Loucy (cell line): ENCODE measurements around the gene CEP131.
A peak's percentile ranks its signal among the peaks of the same experiment; 100 is the strongest.

Experiments
- H2AFZ ChIP-seq: fragments of 200-600 bp; sonication (generic); 2 replicates; pipeline ENCODE4 v1.6.0; 2016; ENCODE audit warnings: antibody characterized with exemption, mild to moderate bottlenecking, low read length, moderate library complexity
- H3F3A ChIP-seq: fragments of 200-600 bp; 2 replicates; pipeline ENCODE4 v1.6.0; 2016; ENCODE audit warnings: antibody characterized with exemption, low read depth, mild to moderate bottlenecking
- H3K27me3 ChIP-seq: fragments of 200-600 bp; sonication (generic); 2 replicates; pipeline ENCODE4 v1.6.1; 2014; ENCODE audit warnings: low read length, mild to moderate bottlenecking; ENCODE audit not compliant: insufficient read depth, poor library complexity, severe bottlenecking
- H3K36me3 ChIP-seq: fragments of 200-600 bp; sonication (generic); 2 replicates; pipeline ENCODE4 v1.6.1; 2016; ENCODE audit warnings: low read length; ENCODE audit not compliant: insufficient read depth
- H3K4me1 ChIP-seq: fragments of 200-600 bp; sonication (generic); 2 replicates; pipeline ENCODE4 v1.5.1; 2014; ENCODE audit warnings: low read length, mild to moderate bottlenecking; ENCODE audit not compliant: insufficient read depth, poor library complexity, severe bottlenecking
- H3K4me2 ChIP-seq: fragments of 200-600 bp; sonication (generic); 2 replicates; pipeline ENCODE4 v1.6.0; 2014; ENCODE audit warnings: antibody characterized with exemption, low read length, low read depth, mild to moderate bottlenecking; ENCODE audit not compliant: poor library complexity, severe bottlenecking
- H3K4me3 ChIP-seq: fragments of 200-600 bp; sonication (generic); 2 replicates; pipeline ENCODE4 v1.5.1; 2014; ENCODE audit warnings: low read length, mild to moderate bottlenecking, mixed read lengths; ENCODE audit not compliant: poor library complexity, severe bottlenecking
- H3K79me2 ChIP-seq: fragments of 200-600 bp; sonication (generic); 2 replicates; pipeline ENCODE4 v1.6.1; 2014; ENCODE audit warnings: low read length; ENCODE audit not compliant: insufficient read depth
- H3K9ac ChIP-seq: fragments of 200-600 bp; sonication (generic); 2 replicates; pipeline ENCODE4 v1.6.0; 2014; ENCODE audit warnings: mild to moderate bottlenecking, low read depth, low read length, moderate library complexity; ENCODE audit not compliant: poor library complexity, severe bottlenecking
- H3K9me2 ChIP-seq: fragments of 200-600 bp; sonication (generic); replicated peaks from 2 replicates; pipeline ENCODE4 v1.6.1; 2016; ENCODE audit warnings: low read depth, low read length, mixed read lengths
- H3K9me3 ChIP-seq: fragments of 200-600 bp; sonication (generic); 2 replicates; pipeline ENCODE4 v1.6.1; 2014; ENCODE audit warnings: mild to moderate bottlenecking, antibody characterized with exemption, low read length, low read depth; ENCODE audit not compliant: insufficient read depth
- H4K20me1 ChIP-seq: fragments of 200-600 bp; sonication (generic); 2 replicates; pipeline ENCODE4 v1.6.0; 2014; ENCODE audit warnings: antibody characterized with exemption, low read length, mild to moderate bottlenecking; ENCODE audit not compliant: insufficient read depth, poor library complexity, severe bottlenecking
- CTCF ChIP-seq: fragments of 200-600 bp; sonication (generic); conservative IDR thresholded peaks from 2 replicates; pipeline ENCODE4 v1.5.1; 2014; ENCODE audit warnings: mild to moderate bottlenecking, antibody characterized with exemption, low read length
- EZH2phosphoT487 ChIP-seq: fragments of 200-600 bp; IDR thresholded peaks from 2 replicates; pipeline ENCODE4 v1.6.1; 2018; ENCODE audit warnings: antibody characterized with exemption, mild to moderate bottlenecking, moderate library complexity, borderline replicate concordance

CEP131 gene

DNA sequence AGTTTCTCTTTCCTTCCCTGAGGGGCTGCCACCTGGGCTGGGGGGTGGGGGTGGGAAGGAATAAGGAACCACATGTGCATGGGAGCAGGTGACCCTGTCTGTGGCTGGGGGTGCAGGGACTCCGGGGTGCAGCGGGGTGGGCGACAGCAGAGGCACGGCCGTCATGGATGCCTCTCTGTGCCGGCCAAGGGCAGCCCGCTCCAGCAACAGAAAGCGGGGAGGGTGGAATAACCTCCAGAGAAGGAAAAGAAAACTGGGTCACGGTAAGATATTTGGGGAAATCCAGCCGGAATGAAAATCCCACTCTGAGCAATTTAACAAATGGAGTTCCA, 20.5 kb upstream of the CEP131 start:
- H3K9ac ChIP-seq, result no peak overlapping the region
- no peak overlapping the region for H2AFZ ChIP-seq
- no peaks in the 10 kb centered on the region for H3K27me3 ChIP-seq
- no peak overlapping the region for H3K4me3 ChIP-seq
- H3K79me2 ChIP-seq, result peaks cover 30% of the 10 kb centered on the region
- peaks cover 17% of the 10 kb centered on the region for H3K4me1 ChIP-seq
- TF ChIP-seq EZH2phosphoT487 (no peak), CTCF (no peak)
- no peaks in the 10 kb centered on the region for H3K9me2 ChIP-seq
- H3K36me3 ChIP-seq, result no peaks in the 10 kb centered on the region; the same call in 1 of the 2 replicates
- peaks cover 16% of the 10 kb centered on the region for H4K20me1 ChIP-seq
- no peaks in the 10 kb centered on the region for H3F3A ChIP-seq
- no peak overlapping the region for H3K4me2 ChIP-seq
- H3K9me3 ChIP-seq, result no peaks in the 10 kb centered on the region

DNA sequence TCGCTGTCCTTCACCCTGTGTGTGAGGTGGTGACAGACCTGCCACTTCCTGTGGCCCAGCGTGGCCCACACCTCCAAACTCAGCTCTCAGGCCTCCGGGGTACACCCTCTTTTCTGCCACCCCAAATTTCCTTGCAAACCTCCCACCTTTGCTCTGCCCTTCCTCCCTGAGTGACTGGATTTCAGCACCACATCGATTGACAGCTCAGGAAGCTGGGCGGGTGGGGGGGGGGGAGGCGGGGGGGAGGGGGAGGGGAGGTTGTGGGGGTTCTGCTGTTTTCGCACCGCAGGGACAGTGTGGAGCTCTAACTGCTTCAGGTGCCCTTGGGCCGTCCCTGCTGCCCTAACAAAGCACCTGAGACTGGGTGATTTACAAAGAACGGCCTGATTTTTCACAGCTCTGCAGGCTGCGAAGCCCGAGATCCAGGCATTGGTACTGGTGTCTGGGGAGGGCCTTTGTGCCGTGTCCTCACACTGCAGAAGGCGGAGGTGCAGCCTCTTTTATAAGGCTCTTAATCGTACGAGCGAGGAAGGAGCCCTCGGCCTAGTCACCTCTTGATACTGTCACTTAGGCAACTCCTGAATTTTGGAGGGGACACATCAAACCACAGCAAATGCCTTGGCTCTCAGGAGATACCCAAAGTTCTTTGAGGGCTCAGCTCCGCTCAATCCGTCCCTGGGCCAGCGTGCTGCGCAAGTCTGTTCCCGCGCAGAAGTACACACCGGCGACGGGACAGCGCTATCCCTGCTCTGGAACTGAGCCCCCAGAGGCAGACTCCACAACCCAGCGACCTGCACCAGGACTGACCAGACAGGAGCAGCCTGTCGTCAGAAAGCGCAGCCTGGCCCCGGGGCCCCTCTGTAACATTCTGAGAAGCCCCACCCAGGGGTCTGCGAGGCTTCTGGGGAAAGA, 19.9 kb upstream of the CEP131 start:
- Histone ChIP-seq H3K9ac (no peak overlapping the region), H3K27me3 (no peaks in the 10 kb centered on the region), H3K4me2 (no peak overlapping the region), H3K79me2 (peaks cover 36% of the 10 kb centered on the region), H3K9me2 (no peaks in the 10 kb centered on the region), H3K9me3 (no peaks in the 10 kb centered on the region), H3F3A (no peaks in the 10 kb centered on the region), H4K20me1 (peaks cover 16% of the 10 kb centered on the region), H3K4me3 (no peak overlapping the region), H2AFZ (no peak overlapping the region), H3K36me3 (no peaks in the 10 kb centered on the region; the same call in 1 of the 2 replicates), H3K4me1 (peaks cover 20% of the 10 kb centered on the region)
- no peak for TF ChIP-seq CTCF
- TF ChIP-seq EZH2phosphoT487, result no peak

DNA sequence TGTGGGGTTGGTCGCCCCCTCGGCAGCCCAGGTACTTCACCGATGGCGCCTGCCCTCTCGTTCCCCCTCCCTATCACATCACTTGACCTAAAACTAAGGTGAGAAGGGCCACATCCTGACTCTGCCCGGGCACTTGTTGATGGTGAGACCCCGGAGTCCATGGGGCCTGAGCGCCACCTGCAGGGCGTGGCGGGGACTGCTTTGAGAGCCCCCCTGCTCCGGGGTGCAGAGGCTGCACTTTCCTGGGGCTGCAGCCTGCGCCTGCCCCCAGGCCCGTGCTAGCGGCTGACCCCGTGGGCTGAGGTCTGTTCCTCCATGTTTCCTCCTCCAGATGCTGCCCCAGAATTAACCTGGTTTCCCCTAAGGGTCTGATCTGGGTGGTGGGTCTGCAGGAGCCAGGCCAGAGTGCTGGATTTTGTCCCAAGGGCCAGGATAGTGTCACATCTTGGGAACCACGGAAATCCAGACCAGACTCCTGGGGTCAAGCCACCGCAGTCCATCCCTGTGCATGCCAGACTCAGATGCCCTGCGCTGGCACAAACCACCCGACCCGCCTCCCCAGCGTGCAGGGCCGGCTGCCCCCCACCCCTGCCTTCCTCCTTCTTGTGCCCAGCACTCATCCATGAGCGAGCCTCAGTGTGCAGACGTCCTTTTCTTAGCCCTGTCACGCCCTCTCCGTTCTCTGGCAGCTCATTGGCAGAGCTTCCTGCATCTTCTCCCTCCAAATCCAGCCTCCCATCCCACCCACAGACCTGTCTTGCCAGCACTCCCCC, 19.1 kb upstream of the CEP131 start:
- Histone ChIP-seq H3K27me3 (no peaks in the 10 kb centered on the region), H3K4me2 (no peak overlapping the region), H3K9ac (no peak overlapping the region), H3K9me2 (no peaks in the 10 kb centered on the region), H3F3A (no peaks in the 10 kb centered on the region), H3K36me3 (no peaks in the 10 kb centered on the region; the same call in 1 of the 2 replicates), H4K20me1 (peaks cover 16% of the 10 kb centered on the region), H3K9me3 (no peaks in the 10 kb centered on the region), H2AFZ (no peak overlapping the region), H3K4me1 (peaks cover 28% of the 10 kb centered on the region), H3K79me2 (peaks cover 45% of the 10 kb centered on the region), H3K4me3 (no peak overlapping the region)
- no peak for TF ChIP-seq EZH2phosphoT487
- TF ChIP-seq CTCF, result peak; percentile 86
